Upper lobe of left lung (tissue), 4 donors: ENCODE measurements around the gene SLC11A2.

Experiments used
- EP300 ChIP-seq, 4 donors: sonication (generic); formaldehyde crosslinking; IDR thresholded peaks; one replicate each; pipeline ENCODE4 v1.5.1; 2017; ENCODE audit warnings: antibody characterized with exemption in 4 of 4, control low read depth in 2 of 4
- POLR2A ChIP-seq, 4 donors: fragments of 450-650 bp; IDR thresholded peaks; one replicate each; pipeline ENCODE4 v1.5.1; 2016 to 2017; ENCODE audit warnings: antibody characterized with exemption in 4 of 4, mild to moderate bottlenecking in 2 of 4
- POLR2AphosphoS5 ChIP-seq, 2 donors: sonication (generic); formaldehyde crosslinking; IDR thresholded peaks; one replicate each; pipeline ENCODE4 v1.5.1; 2017; ENCODE audit warnings: antibody characterized with exemption in 2 of 2
- TF ChIP-seq, protein P1 (sequence below), 6 experiments: fragments of 450-650 bp in 4 of 6; fragments of 200-600 bp in 2 of 6; sonication (generic) in 2 of 6; IDR thresholded peaks; one replicate each; pipeline ENCODE4 v1.5.1; 2016 to 2019; ENCODE audit warnings: antibody characterized with exemption in 6 of 6

DNA sequence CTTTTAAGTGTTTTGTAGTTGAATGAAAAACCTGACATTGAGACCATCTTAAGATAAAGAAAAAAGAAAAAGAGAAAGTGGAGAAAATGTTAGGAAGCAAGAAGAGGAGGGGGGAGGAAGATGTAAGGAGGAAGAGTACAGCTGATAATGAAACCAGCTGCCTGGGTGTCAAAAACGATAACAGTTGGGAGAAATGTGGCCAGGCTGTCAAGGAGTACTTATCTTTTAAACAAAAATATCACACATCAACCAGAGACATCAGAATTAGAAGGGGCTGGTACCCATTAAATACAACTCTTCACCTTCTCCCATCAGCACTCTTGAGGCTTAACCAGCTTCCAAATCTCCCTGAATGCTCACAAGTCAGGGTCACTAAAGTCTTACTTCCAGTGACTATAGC lies 4.5 kb downstream of the SLC11A2 start:
- TF ChIP-seq POLR2A (IDR thresholded peaks at IDR 0.05) (no peak), POLR2AphosphoS5 (IDR thresholded peaks at IDR 0.05) (no peak), EP300 (IDR thresholded peaks at IDR 0.05) (no peak)
- TF ChIP-seq, protein P1, sequence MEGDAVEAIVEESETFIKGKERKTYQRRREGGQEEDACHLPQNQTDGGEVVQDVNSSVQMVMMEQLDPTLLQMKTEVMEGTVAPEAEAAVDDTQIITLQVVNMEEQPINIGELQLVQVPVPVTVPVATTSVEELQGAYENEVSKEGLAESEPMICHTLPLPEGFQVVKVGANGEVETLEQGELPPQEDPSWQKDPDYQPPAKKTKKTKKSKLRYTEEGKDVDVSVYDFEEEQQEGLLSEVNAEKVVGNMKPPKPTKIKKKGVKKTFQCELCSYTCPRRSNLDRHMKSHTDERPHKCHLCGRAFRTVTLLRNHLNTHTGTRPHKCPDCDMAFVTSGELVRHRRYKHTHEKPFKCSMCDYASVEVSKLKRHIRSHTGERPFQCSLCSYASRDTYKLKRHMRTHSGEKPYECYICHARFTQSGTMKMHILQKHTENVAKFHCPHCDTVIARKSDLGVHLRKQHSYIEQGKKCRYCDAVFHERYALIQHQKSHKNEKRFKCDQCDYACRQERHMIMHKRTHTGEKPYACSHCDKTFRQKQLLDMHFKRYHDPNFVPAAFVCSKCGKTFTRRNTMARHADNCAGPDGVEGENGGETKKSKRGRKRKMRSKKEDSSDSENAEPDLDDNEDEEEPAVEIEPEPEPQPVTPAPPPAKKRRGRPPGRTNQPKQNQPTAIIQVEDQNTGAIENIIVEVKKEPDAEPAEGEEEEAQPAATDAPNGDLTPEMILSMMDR (IDR thresholded peaks at IDR 0.05) = no peak
